ENCODE measurements around the gene EHBP1L1.

DNA sequence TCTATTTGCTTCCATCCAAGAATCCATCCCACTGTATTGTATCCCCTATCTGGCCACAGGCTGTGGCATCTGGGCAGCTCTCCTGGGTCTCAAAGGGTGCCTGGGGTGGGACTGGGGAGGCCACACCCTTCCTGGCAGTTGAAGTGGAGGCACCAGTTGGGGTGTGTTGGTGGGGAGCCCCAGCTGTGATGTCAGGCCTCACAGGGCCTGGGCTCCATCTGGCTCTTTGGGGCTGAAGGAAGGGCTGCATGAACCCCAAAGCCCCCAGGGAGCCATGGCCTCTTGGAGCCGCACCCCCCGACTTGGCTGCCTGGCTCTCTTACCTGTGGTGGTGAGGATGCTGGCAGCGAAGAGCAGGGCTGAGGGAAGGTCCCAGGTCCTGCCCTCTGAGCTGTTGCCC lies 19.3 kb downstream of the EHBP1L1 start:
- no peak for TF ChIP-seq CTCF (IDR thresholded peaks at IDR 0.05; ENCODE audit: control extremely low read depth in 1 of 3, insufficient read depth in 1 of 3, low read depth in 1 of 3, low read length in 3 of 3)
- no peak for TF ChIP-seq BRCA1 (IDR thresholded peaks at IDR 0.05; ENCODE audit: low read depth, low read length)
- TF ChIP-seq CTBP2 (IDR thresholded peaks at IDR 0.05; ENCODE audit: borderline replicate concordance, insufficient read depth, insufficient read length, low read length): no peak
